T47D (cell line): ENCODE data around the gene PHACTR3.

Experiments used
- DNase-seq, 2 experiments: peaks; one replicate each; pipeline versions ENCODE4 v3.0.0 to v3.0.0-alpha.2; 2011 to 2012; ENCODE audit warnings: low read depth in 1 of 2, low spot score in 1 of 2
- JUND ChIP-seq: IDR thresholded peaks from 2 replicates; pipeline ENCODE4 v1.6.1; 2012; ENCODE audit warnings: low read depth
- in situ Hi-C: cut with HindIII; loops from 2 replicates; pipeline ENCODE4 v1.10.0; 2016; ENCODE audit warnings: low sequenced_read_pairs, low pct_unique_long_range_greater_than_20kb

The PHACTR3 gene

DNA sequence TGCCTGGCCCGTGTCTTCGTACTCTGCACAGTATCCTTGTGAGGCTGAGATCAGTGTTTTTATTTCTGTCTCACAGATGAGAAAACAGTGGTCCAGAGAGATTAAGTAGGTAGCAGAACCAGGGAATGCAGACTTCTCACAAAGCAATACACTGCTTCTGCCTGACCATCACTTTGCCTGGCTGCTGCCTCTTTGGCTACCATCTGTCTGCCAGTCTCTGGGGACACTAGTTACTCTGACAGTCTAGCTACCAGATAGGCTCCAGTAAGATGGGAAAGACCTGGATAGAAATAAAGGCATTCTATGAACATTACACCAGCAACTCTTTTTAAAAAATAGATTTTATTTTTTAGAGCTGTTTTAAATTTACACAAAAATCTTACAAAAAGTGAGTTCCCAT, 96.9 kb downstream of the PHACTR3 start:
- TF ChIP-seq JUND, result no peak
- in situ Hi-C loops, result no loop called here
- DNase-seq, result no peak

DNA sequence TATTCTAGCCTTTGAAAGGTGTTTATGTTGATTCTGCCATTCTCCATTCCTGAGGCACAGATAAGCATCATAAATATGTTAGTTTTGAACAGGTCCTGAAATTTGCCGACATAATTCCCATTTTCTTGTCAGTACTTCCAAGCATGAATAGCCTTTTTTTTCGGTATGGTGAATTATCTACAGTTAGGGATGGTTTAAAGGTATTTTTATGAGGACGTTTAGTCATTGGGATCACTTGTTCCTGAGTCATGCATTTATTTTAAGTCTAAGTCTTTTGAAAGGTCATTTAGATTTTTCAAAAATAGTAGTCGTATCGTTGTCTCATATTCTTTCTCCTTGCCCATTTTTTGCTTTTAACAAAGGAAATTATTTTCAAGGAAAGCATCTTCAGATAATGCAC, 98.7 kb downstream of the PHACTR3 start:
- TF ChIP-seq JUND, result no peak
- in situ Hi-C loops, result no loop called here
- DNase-seq, result no peak

DNA sequence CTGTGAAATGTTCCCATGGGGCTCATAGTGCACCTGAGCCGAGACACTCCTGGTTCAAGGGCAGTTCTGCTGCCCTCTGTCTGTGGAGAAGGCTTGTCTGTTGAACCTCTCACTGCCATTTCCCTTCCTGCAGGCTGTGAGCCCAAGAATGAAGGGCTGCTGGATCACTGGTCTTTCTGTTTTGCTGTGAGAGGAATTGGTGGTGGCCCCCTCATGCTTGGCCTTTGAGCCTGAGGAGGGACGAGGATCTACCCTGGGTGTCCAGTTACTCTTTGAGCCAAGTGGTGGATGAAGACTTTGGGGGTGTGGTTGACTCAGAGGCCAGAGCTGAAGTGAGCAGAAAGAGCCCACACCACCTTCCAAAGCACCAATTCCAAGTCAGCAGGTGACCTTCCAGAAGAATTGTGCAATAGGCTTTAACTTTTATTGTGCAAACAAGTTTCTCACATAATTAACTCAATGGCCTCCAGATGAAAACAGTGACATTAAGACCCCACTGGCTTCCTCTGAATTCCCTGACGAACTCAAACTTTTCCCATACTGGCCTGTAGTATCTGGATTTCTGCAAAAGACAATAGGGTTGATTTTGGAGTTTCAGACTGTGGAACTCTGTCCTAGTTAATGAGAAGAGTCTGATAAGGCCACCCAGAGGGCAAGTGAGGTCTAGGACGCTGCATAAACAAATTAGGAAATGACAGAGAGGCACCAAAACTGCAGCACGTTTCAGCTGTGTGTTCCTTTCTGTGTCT, 101.5 kb downstream of the PHACTR3 start:
- TF ChIP-seq JUND, result no peak
- no peak for DNase-seq
- in situ Hi-C loops, result no loop called here

GRCh38 chr20:59706400-59706693, 102.0 kb downstream of the PHACTR3 start:
- no peak for TF ChIP-seq JUND
- in situ Hi-C loops, result no loop called here
- DNase-seq, result no peak

DNA sequence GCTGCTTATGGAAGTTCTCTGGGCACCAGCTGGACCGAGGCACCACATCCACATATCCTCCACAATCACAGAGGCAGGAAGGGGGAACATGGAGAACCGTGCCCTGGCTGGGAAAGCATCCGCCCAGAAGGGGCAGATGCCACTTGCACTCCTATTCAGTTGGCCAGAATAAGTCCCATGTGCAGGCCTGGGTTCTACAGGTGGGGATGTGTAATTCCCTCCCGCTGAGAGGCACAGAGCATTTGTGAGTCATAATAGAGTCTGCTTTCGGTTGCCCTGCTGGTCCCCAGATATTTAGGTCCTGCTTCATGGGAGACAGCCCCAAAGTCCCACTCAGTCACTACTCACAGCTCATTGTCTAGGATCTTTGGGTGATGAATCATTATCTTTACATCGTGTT, 104.0 kb downstream of the PHACTR3 start:
- TF ChIP-seq JUND, result no peak
- in situ Hi-C loops, result no loop called here
- DNase-seq, result no peak

- in situ Hi-C loops, result no loop called here
- TF ChIP-seq JUND, result no peak
- DNase-seq, result peak in 1 of 2 experiments; percentile 16
Measured at GRCh38 chr20:59709636-59710035, 105.3 kb downstream of the PHACTR3 start.

DNA sequence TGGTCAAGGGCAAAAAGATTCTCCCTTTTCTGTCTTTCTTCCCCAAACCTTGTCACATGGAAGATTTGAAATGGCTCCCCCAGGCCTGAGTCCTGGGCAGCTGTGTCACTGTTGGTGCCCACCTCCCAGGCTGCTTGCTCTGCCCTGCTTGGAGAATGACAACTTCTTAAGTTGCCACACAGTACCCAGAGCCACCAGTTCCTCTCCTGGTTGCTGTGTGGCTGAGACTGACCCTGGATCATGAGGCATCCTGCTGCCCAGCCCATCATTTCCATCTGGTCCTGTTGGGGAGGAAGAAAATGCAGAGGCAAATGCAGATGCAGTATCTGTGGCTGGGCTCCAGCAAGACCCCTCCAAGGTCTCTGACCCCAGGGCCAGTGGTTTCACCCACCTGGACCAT, 113.7 kb downstream of the PHACTR3 start:
- TF ChIP-seq JUND, result no peak
- no peak for DNase-seq
- in situ Hi-C loops, result no loop called here

- in situ Hi-C loops, result no loop called here
- DNase-seq, result no peak
- no peak for TF ChIP-seq JUND
Measured at GRCh38 chr20:59718751-59719150, 114.4 kb downstream of the PHACTR3 start.

DNA sequence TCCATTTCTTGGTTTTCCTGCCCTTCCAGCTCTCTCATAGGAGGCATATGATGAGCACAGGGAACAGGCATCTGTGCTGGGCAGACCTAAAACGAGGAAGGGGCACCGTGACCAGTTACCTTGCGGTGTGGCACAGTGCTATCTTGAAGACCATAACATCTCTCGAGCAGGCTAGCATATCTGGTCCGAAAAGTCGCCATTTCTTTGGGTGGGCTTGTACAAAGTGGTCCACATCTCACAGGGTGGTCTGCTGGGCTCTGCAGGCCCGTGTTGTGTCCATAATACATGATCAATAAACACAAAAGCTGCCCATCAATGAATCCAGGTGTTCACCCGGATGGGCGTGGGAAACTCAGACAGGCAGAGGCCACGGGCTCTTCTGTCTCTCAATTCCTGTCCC, 115.7 kb downstream of the PHACTR3 start:
- TF ChIP-seq JUND, result no peak
- no peak for DNase-seq
- in situ Hi-C loops, result no loop called here

DNA sequence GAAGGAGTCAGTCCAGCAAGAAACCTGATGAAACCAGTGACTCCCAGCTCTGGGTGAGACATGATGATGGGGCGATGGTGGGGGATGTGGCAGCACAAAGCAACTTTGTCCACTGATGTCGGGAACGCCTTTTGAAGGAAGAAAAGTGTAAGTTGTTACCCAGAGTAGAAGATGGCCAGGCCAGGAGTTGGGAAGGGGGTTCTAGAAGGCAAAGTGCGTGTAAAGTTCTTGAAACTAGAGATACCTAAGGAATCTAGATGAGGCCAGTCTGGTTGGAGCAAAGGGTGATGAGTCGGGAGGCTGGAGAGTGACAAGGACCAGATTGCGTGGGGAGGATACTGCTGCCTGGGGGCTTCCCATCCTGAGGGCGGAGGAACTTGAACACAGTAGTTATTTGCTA, 117.0 kb downstream of the PHACTR3 start:
- no peak for TF ChIP-seq JUND
- in situ Hi-C loops, result no loop called here
- no peak for DNase-seq

GRCh38 chr20:59723108-59723500, 118.8 kb downstream of the PHACTR3 start:
- DNase-seq, result no peak
- in situ Hi-C loops, result no loop called here
- no peak for TF ChIP-seq JUND

- no peak for DNase-seq
- in situ Hi-C loops, result no loop called here
- no peak for TF ChIP-seq JUND
Measured at GRCh38 chr20:59723607-59724456, 119.5 kb downstream of the PHACTR3 start.
